Caco-2 (cell line): ENCODE results near the gene SDK2. TPM values are rescaled to one million over a fixed set of nuclear protein-coding genes. Genes with fewer than 3 reads are reported as not detected.

Experiments used
- BruUV-seq: library from RNA; stranded (reverse); fragments of 400-500 nt; replicated peaks from 2 replicates; lab custom pipeline; 2021; lab: Mats Ljungman, UMichigan
- CTCF ChIA-PET: fragments of 300-600 bp; sonication (Branson Sonifier 250); formaldehyde crosslinking; loops from one replicate; lab custom pipeline; 2022; ENCODE audit warnings: antibody characterized with exemption; lab: Charles Lee
- POLR2A ChIA-PET: fragments of 300-600 bp; sonication (Branson Sonifier 250); formaldehyde crosslinking; loops from one replicate; lab custom pipeline; 2022; ENCODE audit warnings: antibody characterized with exemption; lab: Charles Lee
- DNase-seq, 2 experiments: peaks; one replicate each; pipeline versions ENCODE4 v3.0.0 to v3.0.0-alpha.2; 2020 to 2022
- H3K27me3 ChIP-seq: replicated peaks from 2 replicates; pipeline ENCODE4 v1.6.0; 2011; ENCODE audit warnings: low read length; ENCODE audit not compliant: control insufficient read depth, insufficient read depth
- H3K36me3 ChIP-seq: 2 replicates; pipeline ENCODE4 v1.5.1; 2011; ENCODE audit warnings: low read length; ENCODE audit not compliant: control insufficient read depth, insufficient read depth
- H3K4me1 ChIP-seq: fragments of 250-450 bp; sonication (Bioruptor Pico); 2 replicates; pipeline ENCODE4 v1.5.1; 2020; ENCODE audit warnings: mild to moderate bottlenecking
- H3K4me3 ChIP-seq: 2 replicates; pipeline ENCODE4 v1.5.1; 2011; ENCODE audit warnings: low read depth, mild to moderate bottlenecking, control low read depth, low read length
- H3K9me3 ChIP-seq: fragments of 250-450 bp; sonication (Bioruptor Pico); 2 replicates; pipeline ENCODE4 v1.5.1; 2020; ENCODE audit warnings: mild to moderate bottlenecking, moderate library complexity
- H3K27ac Mint-ChIP-seq: one replicate; pipeline ENCODE4 v1.8.0; 2022; ENCODE audit warnings: mixed read lengths; ENCODE audit not compliant: unreplicated experiment
- H3K27me3 Mint-ChIP-seq: one replicate; pipeline ENCODE4 v1.8.0; 2022; ENCODE audit warnings: mixed read lengths; ENCODE audit not compliant: insufficient read depth, unreplicated experiment
- H3K36me3 Mint-ChIP-seq: one replicate; pipeline ENCODE4 v1.8.0; 2022; ENCODE audit warnings: mild to moderate bottlenecking, mixed read lengths; ENCODE audit not compliant: insufficient read depth, unreplicated experiment
- H3K4me1 Mint-ChIP-seq: one replicate; pipeline ENCODE4 v1.8.0; 2022; ENCODE audit warnings: low read depth, mixed read lengths; ENCODE audit not compliant: unreplicated experiment
- H3K4me3 Mint-ChIP-seq: one replicate; pipeline ENCODE4 v1.8.0; 2022; ENCODE audit warnings: mild to moderate bottlenecking, moderate library complexity, mixed read lengths; ENCODE audit not compliant: unreplicated experiment
- H3K9me3 Mint-ChIP-seq: one replicate; pipeline ENCODE4 v1.8.0; 2022; ENCODE audit warnings: mixed read lengths; ENCODE audit not compliant: unreplicated experiment
- intact Hi-C: fragments of 100-400 bp; cut with micrococcal nuclease; formaldehyde crosslinking; loops from one replicate; pipeline ENCODE4 v1.10.0; 2022; ENCODE audit not compliant: unreplicated experiment
- total RNA-seq: library from RNA; stranded (reverse); gene quantifications from 2 replicates; pipeline ENCODE4 v1.2.3, GENCODE V29; 2022
- TF ChIP-seq, protein P1 (sequence below), 2 experiments: fragments of 200-600 bp in 1 of 2; IDR thresholded peaks; 1 replicate in 1 of 2; 2 replicates in 1 of 2; pipeline versions ENCODE4 v1.5.1 to v1.8.0; 2011 to 2022; ENCODE audit warnings: antibody characterized with exemption in 1 of 2, control low read depth in 1 of 2, inconsistent platforms in 1 of 2, low read depth in 1 of 2, low read length in 1 of 2, mild to moderate bottlenecking in 1 of 2, moderate library complexity in 1 of 2; ENCODE audit not compliant: insufficient read depth in 1 of 2, severe bottlenecking in 1 of 2, unreplicated experiment in 1 of 2

SDK2 gene
- total RNA-seq, 1 experiment from 2014 or later: 0.09 TPM

DNA sequence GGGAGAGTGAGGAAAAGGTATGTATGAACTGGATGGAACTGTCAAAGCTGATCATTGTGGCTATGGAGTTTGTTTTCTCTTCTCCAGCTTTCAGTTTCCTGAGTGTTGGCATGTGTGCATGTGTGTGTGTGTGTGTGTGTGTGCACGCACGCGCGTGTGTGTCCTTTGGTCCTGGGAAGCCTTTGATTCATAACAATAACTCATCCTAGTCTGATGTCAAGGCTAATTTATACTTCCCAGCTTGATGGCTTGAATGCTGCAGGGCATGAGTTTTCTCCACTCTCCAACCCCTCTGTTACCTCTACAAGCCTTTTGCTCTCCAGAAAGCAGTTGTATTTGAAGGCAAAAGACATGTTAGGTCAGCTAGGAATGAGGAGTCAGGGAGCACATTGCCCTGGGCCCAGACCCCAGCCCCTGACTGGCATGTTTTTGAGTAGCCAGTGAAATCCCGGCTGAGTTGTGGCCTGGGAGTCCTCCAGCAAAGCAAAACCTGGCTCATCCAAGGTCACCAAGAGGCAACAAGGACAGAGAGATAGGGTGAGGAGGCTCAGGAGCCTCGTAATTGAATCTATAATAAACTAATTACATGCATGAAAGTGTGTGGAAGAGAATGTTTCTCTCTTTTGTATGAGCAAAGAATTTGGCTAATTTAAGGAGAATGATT, 323.5 kb downstream of the SDK2 start:
- intact Hi-C loops: no loop called here
- Mint-ChIP-seq H3K27ac (no peak overlapping the region), H3K4me1 (peaks cover 6% of the 10 kb centered on the region), H3K36me3 (no peaks in the 10 kb centered on the region), H3K27me3 (no peaks in the 10 kb centered on the region), H3K4me3 (no peak overlapping the region), H3K9me3 (no peaks in the 10 kb centered on the region)
- POLR2A ChIA-PET: no interaction called here
- peaks cover 8% of the 10 kb centered on the region; the same call in 1 of the 2 replicates for H3K4me1 ChIP-seq
- TF ChIP-seq, protein P1, sequence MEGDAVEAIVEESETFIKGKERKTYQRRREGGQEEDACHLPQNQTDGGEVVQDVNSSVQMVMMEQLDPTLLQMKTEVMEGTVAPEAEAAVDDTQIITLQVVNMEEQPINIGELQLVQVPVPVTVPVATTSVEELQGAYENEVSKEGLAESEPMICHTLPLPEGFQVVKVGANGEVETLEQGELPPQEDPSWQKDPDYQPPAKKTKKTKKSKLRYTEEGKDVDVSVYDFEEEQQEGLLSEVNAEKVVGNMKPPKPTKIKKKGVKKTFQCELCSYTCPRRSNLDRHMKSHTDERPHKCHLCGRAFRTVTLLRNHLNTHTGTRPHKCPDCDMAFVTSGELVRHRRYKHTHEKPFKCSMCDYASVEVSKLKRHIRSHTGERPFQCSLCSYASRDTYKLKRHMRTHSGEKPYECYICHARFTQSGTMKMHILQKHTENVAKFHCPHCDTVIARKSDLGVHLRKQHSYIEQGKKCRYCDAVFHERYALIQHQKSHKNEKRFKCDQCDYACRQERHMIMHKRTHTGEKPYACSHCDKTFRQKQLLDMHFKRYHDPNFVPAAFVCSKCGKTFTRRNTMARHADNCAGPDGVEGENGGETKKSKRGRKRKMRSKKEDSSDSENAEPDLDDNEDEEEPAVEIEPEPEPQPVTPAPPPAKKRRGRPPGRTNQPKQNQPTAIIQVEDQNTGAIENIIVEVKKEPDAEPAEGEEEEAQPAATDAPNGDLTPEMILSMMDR (IDR thresholded peaks at IDR 0.05; ENCODE audit: insufficient read depth in 1 of 2, low read depth in 1 of 2, low read length in 1 of 2, severe bottlenecking in 1 of 2, unreplicated experiment in 1 of 2): no peak
- DNase-seq: no peak
- CTCF ChIA-PET: no interaction called here
- BruUV-seq: no TSS peak
- H3K4me3 ChIP-seq: no peak overlapping the region
- H3K27me3 ChIP-seq: no peaks in the 10 kb centered on the region
- H3K36me3 ChIP-seq: no peaks in the 10 kb centered on the region
- H3K9me3 ChIP-seq: no peaks in the 10 kb centered on the region

DNA sequence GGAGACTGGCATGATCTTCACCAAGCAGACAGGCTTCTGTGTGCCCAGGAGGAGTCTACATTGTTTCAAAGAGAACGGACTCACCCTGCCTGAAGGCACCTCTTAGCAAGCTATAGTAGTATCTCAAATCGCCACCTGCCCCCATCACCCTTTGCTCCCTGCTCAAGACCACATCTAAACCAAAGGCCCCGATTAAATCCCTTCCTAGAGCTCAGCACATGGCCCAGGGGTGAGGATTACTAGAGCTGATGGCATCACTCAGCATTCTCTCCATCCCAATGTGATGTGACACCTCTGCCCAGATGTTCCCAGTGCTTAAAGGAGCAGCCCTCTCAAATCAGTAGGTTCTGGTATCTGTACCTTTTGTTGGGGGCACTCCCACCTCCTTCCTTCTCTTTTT, 324.5 kb downstream of the SDK2 start:
- no peaks in the 10 kb centered on the region for H3K27me3 Mint-ChIP-seq
- TF ChIP-seq, protein P1 (IDR thresholded peaks at IDR 0.05; ENCODE audit: insufficient read depth in 1 of 2, low read depth in 1 of 2, low read length in 1 of 2, severe bottlenecking in 1 of 2, unreplicated experiment in 1 of 2): no peak
- H3K4me3 Mint-ChIP-seq: no peak overlapping the region
- DNase-seq: no peak
- Histone ChIP-seq H3K36me3 (no peaks in the 10 kb centered on the region), H3K4me1 (peaks cover 8% of the 10 kb centered on the region; the same call in 1 of the 2 replicates), H3K4me3 (no peak overlapping the region), H3K27me3 (no peaks in the 10 kb centered on the region), H3K9me3 (no peaks in the 10 kb centered on the region)
- BruUV-seq: no TSS peak
- POLR2A ChIA-PET: no interaction called here
- H3K9me3 Mint-ChIP-seq: no peaks in the 10 kb centered on the region
- H3K27ac Mint-ChIP-seq: no peak overlapping the region
- no peaks in the 10 kb centered on the region for H3K36me3 Mint-ChIP-seq
- H3K4me1 Mint-ChIP-seq: peaks cover 6% of the 10 kb centered on the region
- intact Hi-C loops: no loop called here
- CTCF ChIA-PET: no interaction called here

DNA sequence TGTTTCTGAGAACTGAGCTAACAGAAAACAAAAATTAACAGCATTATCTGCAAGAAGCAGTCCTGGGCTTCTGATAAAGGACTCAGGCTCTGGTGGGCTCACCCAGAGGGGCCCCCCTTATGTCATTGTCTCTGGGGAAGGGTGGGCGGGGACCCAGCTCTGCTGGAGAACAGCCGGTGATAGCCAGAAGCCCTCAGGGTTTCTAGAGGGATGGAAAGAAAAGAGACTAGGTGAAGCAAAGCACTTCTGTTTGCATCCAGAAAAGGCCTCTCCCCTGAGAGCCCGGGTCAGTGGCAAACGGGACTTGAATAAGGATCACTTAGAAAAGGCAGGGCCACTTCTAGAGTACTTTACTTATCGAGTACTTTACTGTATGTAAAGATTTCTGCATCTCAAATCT, 325.4 kb downstream of the SDK2 start:
- Mint-ChIP-seq H3K27me3 (no peaks in the 10 kb centered on the region), H3K9me3 (no peaks in the 10 kb centered on the region), H3K4me1 (no peaks in the 10 kb centered on the region), H3K36me3 (no peaks in the 10 kb centered on the region), H3K27ac (no peak overlapping the region), H3K4me3 (no peak overlapping the region)
- H3K4me1 ChIP-seq: peaks cover 3% of the 10 kb centered on the region; the same call in 1 of the 2 replicates
- TF ChIP-seq, protein P1 (IDR thresholded peaks at IDR 0.05; ENCODE audit: insufficient read depth in 1 of 2, low read depth in 1 of 2, low read length in 1 of 2, severe bottlenecking in 1 of 2, unreplicated experiment in 1 of 2): no peak
- CTCF ChIA-PET: interaction anchor here (0.8 kb wide), 1 partner anchor 51 kb away, joined by 3 read pairs; no protein-coding TSS in a partner anchor
- no peak overlapping the region for H3K4me3 ChIP-seq
- intact Hi-C loops: no loop called here
- no TSS peak for BruUV-seq
- no peak for DNase-seq
- no peaks in the 10 kb centered on the region for H3K27me3 ChIP-seq
- H3K9me3 ChIP-seq: no peaks in the 10 kb centered on the region
- POLR2A ChIA-PET: no interaction called here
- no peaks in the 10 kb centered on the region for H3K36me3 ChIP-seq
